GM20000 (cell line): Measurements from ENCODE around the gene PILRA.
"Not testable (repeated sequence)": the region's sequence is repeated elsewhere in the genome, so short reads cannot be mapped to it uniquely, and the experiment has no call there.

Source experiments
- DNase-seq: peaks from one replicate; pipeline ENCODE4 v3.0.0; 2012; ENCODE audit warnings: low spot score
- CTCF ChIP-seq: IDR thresholded peaks from 2 replicates; pipeline ENCODE4 v1.5.1; 2012; ENCODE audit warnings: mild to moderate bottlenecking, control low read depth; ENCODE audit errors: extremely low read depth, missing control alignments

PILRA gene

GRCh38 chr7:100364480-100364879 is 8.8 kb upstream of the PILRA start:
- no peak for TF ChIP-seq CTCF
- DNase-seq: no peak

- DNase-seq: not testable (repeated sequence)
Measured at GRCh38 chr7:100365998-100366367, 7.3 kb upstream of the PILRA start.

DNA sequence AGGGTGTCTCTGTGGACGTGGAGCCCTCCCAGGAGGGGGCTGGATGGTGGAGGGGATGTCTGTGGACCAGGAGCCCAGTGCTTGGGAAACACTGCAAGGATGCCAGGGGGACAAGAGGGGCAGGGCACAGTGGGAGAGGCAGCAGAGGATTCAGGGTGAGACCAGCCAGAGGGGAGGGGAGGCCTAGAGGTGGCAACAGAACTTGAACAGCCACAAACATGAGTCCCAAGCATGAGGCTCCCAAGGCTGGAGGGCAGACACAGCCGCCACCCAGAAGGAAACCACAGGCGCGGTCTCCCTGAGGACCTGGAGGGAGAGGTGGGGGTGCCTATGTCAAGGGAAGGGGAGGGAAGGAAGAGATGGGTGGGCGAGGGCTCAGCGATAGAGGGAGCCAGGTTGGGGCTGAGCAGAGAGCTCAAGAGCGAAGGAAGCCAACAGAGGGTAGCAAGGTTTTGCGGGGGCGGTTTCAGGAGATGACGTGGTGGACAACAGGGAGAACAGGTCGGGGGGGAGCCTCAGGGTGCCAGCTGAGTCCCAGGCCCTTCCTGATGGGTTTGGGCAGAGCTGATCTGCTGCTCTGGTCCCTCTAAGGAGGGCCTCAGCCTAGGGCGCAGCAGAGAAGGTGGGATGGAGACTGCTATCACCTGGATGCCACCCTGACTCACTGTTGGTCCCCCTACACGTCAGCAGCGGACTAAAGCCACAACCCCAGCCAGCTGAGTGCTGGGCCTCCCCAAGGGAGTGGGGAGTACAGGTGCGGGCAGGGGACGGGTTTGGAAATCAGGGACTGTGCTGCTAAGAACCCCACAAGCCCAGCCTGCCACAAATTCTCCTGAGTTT is 6.7 kb upstream of the PILRA start:
- DNase-seq: peak; percentile 65

GRCh38 chr7:100367251-100367620 is 6.1 kb upstream of the PILRA start:
- no peak for DNase-seq
- no peak for TF ChIP-seq CTCF

More for the DNA sequence above, 6.7 kb upstream of the PILRA start:
- no peak for TF ChIP-seq CTCF

- DNase-seq: no peak
- no peak for TF ChIP-seq CTCF
Measured at GRCh38 chr7:100367676-100368613, 5.3 kb upstream of the PILRA start.

- TF ChIP-seq CTCF: no peak
- peak; percentile 83 for DNase-seq
Measured at GRCh38 chr7:100369105-100369504, 4.2 kb upstream of the PILRA start.

- no peak for DNase-seq
- TF ChIP-seq CTCF: no peak
Measured at GRCh38 chr7:100370303-100370702, 3.0 kb upstream of the PILRA start.
